Measurements from ENCODE around the gene PFDN6. TPM values are rescaled to one million over a fixed set of nuclear protein-coding genes. Genes with fewer than 3 reads are reported as not detected.
"Not testable (repeated sequence)": the region's sequence is repeated elsewhere in the genome, so short reads cannot be mapped to it uniquely, and the experiment has no call there.

PFDN6 gene
- total and polyA plus RNA-seq, 2 of the 13 experiments (the other 11 are each of a cell fraction or from before 2014, with no cell fraction given), result 75.5 to 87.0 TPM

GRCh38 chr6:33262490-33262889 is 26.9 kb upstream of the PFDN6 start:
- H3K27ac ChIP-seq (ENCODE audit: extremely low read length, insufficient read depth, low read length); BruUV-seq (replicated peaks); ATAC-seq; H3K9me3 ChIP-seq (ENCODE audit: low read length); H3K4me2 ChIP-seq (ENCODE audit: low read depth, low read length); H3K27me3 ChIP-seq (ENCODE audit: control insufficient read depth in 1 of 2, insufficient read depth in 2 of 2, low read length in 2 of 2); H3K4me3 ChIP-seq (replicated peaks in 1 of 3; ENCODE audit: insufficient read depth in 1 of 3, low read depth in 2 of 3, low read length in 3 of 3); FAIRE-seq; in situ Hi-C loops (cut with HindIII; ENCODE audit: extremely low pct_ligation_motif_present, low pct_unique_long_range_greater_than_20kb); H3K79me2 ChIP-seq (ENCODE audit: insufficient read depth, low read length); H2AFZ ChIP-seq (ENCODE audit: low read length); CTCF ChIA-PET (ENCODE audit: low intra/inter-chr PET ratio, low total read pairs); H3K4me1 ChIP-seq (ENCODE audit: insufficient read depth, low read length); H4K20me1 ChIP-seq (ENCODE audit: insufficient read depth, low read length); intact Hi-C loops (cut with micrococcal nuclease; ENCODE audit: unreplicated experiment); H3K9ac ChIP-seq (ENCODE audit: insufficient read depth, low read depth, low read length); DNase-seq (ENCODE audit: low spot score): not testable (repeated sequence)
- 95% methylated on average over 3 of the region's 3 CpGs for WGBS (ENCODE audit: low lambda C conversion rate)
- POLR2A ChIA-PET, result interaction anchor here (2.2 to 7.4 kb wide), 2 partner anchors 9 to 13 kb away, joined by 6 to 44 read pairs; partner anchors contain the start of genes RPS18 and VPS52
- peaks cover 26 to 67% of the 10 kb centered on the region in 2 experiments for H3K36me3 ChIP-seq (replicated peaks in 1 of 2; ENCODE audit: control insufficient read depth in 1 of 2, insufficient read depth in 2 of 2, low read length in 2 of 2)

DNA sequence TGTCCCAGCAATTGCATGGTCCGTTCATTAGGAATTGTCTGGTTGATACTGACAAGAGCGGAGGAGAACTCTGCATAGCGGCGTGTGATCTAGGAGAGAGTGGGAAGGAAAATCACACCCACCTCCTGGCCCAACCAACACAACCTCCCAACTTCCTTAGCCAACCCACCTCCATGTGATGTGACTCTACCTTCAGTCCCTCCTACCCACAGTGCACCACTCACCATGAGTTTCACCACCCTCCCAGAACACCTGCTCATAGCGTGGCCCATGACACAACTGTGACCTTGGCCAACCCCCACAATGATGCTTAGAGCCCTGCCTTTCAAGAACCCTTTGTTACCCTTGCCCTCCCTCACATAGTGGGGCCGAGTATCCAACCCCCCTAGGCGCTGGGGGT is 25.4 kb upstream of the PFDN6 start:
- BruUV-seq (replicated peaks), result no TSS peak
- H3K4me2 ChIP-seq (ENCODE audit: low read depth, low read length), result no peak overlapping the region

More for the DNA sequence above, 25.4 kb upstream of the PFDN6 start:
- ChIA-PET CTCF (ENCODE audit: low intra/inter-chr PET ratio, low total read pairs) (no interaction called here), POLR2A (interaction anchor here (0.9 to 7.4 kb wide), 3 partner anchors 8 to 292 kb away, joined by 3 to 44 read pairs (median 6); partner anchors contain the start of genes RPS18 and VPS52)
- H3K79me2 ChIP-seq (ENCODE audit: insufficient read depth, low read length), result no peaks in the 10 kb centered on the region
- H2AFZ ChIP-seq (ENCODE audit: low read length), result no peak overlapping the region
- no peak overlapping the region for H3K27ac ChIP-seq (ENCODE audit: extremely low read length, insufficient read depth, low read length)
- H3K27me3 ChIP-seq (ENCODE audit: control insufficient read depth in 1 of 2, insufficient read depth in 2 of 2, low read length in 2 of 2), result no peaks in the 10 kb centered on the region
- intact Hi-C loops (cut with micrococcal nuclease; ENCODE audit: unreplicated experiment) (no loop called here), in situ Hi-C loops (cut with HindIII; ENCODE audit: extremely low pct_ligation_motif_present, low pct_unique_long_range_greater_than_20kb) (no loop called here)
- H3K9ac ChIP-seq (ENCODE audit: insufficient read depth, low read depth, low read length), result no peak overlapping the region
- FAIRE-seq (no peak), ATAC-seq (no peak), DNase-seq (ENCODE audit: low spot score) (no peak)
- peaks cover 32 to 77% of the 10 kb centered on the region in 2 experiments for H3K36me3 ChIP-seq (replicated peaks in 1 of 2; ENCODE audit: control insufficient read depth in 1 of 2, insufficient read depth in 2 of 2, low read length in 2 of 2)
- H3K4me3 ChIP-seq (replicated peaks in 1 of 3; ENCODE audit: insufficient read depth in 1 of 3, low read depth in 2 of 3, low read length in 3 of 3), result no peak overlapping the region
- TF ChIP-seq PRDM4 (CRISPR knock-in tag; IDR thresholded peaks at IDR 0.05; ENCODE audit: borderline replicate concordance) (no peak), ZNF431 (CRISPR knock-in tag; IDR thresholded peaks at IDR 0.05; ENCODE audit: borderline replicate concordance, low read depth) (no peak), TEAD2 (CRISPR knock-in tag; IDR thresholded peaks at IDR 0.05) (no peak)
- WGBS (ENCODE audit: low lambda C conversion rate), result 87% methylated on average over 7 of the region's 7 CpGs
- H3K4me1 ChIP-seq (ENCODE audit: insufficient read depth, low read length), result no peaks in the 10 kb centered on the region
- H3K9me3 ChIP-seq (ENCODE audit: low read length), result no peaks in the 10 kb centered on the region
- H4K20me1 ChIP-seq (ENCODE audit: insufficient read depth, low read length), result no peaks in the 10 kb centered on the region
